HL-60 (cell line): Measurements from ENCODE around the gene PPM1H.

Experiments
- DNase-seq, 2 experiments: peaks; one replicate each; pipeline ENCODE4 v3.0.0-alpha.2; 2010 to 2020; ENCODE audit warnings: low read depth in 1 of 2, low spot score in 1 of 2
- H3K27ac ChIP-seq: fragments of 250-450 bp; sonication (Bioruptor Pico); replicated peaks from 2 replicates; pipeline ENCODE4 v1.5.1; 2020; ENCODE audit warnings: mild to moderate bottlenecking, moderate library complexity
- H3K27me3 ChIP-seq: fragments of 250-450 bp; sonication (Bioruptor Pico); 2 replicates; pipeline ENCODE4 v1.5.1; 2021; ENCODE audit warnings: mild to moderate bottlenecking, moderate library complexity; ENCODE audit not compliant: insufficient read depth, poor library complexity, severe bottlenecking
- H3K4me3 ChIP-seq: replicated peaks from 2 replicates; pipeline ENCODE4 v1.5.1; 2011; ENCODE audit warnings: mild to moderate bottlenecking, control low read depth, low read length; ENCODE audit not compliant: insufficient read depth
- GABPA ChIP-seq: IDR thresholded peaks from 2 replicates; pipeline ENCODE4 v1.6.1; 2012; ENCODE audit warnings: low read depth
- POLR2AphosphoS5 ChIP-seq: IDR thresholded peaks from 2 replicates; pipeline ENCODE4 v1.6.1; 2012; ENCODE audit warnings: low read depth
- REST ChIP-seq: IDR thresholded peaks from 2 replicates; pipeline ENCODE4 v1.6.1; 2012; ENCODE audit warnings: low read depth; ENCODE audit not compliant: insufficient replicate concordance
- SPI1 ChIP-seq: IDR thresholded peaks from 2 replicates; pipeline ENCODE4 v1.6.1; 2012; ENCODE audit warnings: low read depth, mild to moderate bottlenecking, borderline replicate concordance
- TF ChIP-seq, protein P1 (sequence below): IDR thresholded peaks from one replicate; pipeline ENCODE4 v1.5.1; 2011; ENCODE audit warnings: low read length, control low read depth, inconsistent platforms; ENCODE audit not compliant: insufficient read depth

The PPM1H gene

DNA sequence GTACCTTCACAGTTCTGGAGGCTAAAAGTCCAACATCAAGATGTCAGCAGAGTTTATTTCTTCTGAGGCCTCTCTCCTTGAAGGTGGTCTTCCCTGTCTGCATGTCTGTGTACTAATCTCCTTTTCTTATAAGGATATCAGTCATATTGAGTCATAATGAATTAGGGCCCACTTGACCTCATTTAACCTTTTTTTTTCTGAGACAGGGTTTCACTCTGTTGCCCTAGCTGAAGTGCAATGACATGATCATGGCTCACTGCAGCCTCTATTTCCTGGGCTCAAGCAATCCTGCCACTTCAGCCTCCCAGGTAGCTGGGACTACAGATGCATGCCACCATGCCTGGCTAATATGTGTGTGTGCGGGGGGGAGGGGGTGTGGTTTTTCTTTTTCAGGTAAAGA is 41.7 kb downstream of the PPM1H start:
- Histone ChIP-seq H3K4me3 (no peak overlapping the region), H3K27ac (no peak overlapping the region), H3K27me3 (no peaks in the 10 kb centered on the region)
- TF ChIP-seq REST (no peak), POLR2AphosphoS5 (no peak), GABPA (no peak), SPI1 (no peak)
- TF ChIP-seq, protein P1, sequence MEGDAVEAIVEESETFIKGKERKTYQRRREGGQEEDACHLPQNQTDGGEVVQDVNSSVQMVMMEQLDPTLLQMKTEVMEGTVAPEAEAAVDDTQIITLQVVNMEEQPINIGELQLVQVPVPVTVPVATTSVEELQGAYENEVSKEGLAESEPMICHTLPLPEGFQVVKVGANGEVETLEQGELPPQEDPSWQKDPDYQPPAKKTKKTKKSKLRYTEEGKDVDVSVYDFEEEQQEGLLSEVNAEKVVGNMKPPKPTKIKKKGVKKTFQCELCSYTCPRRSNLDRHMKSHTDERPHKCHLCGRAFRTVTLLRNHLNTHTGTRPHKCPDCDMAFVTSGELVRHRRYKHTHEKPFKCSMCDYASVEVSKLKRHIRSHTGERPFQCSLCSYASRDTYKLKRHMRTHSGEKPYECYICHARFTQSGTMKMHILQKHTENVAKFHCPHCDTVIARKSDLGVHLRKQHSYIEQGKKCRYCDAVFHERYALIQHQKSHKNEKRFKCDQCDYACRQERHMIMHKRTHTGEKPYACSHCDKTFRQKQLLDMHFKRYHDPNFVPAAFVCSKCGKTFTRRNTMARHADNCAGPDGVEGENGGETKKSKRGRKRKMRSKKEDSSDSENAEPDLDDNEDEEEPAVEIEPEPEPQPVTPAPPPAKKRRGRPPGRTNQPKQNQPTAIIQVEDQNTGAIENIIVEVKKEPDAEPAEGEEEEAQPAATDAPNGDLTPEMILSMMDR: no peak
- no peak for DNase-seq

GRCh38 chr12:62891805-62892549 is 43.0 kb downstream of the PPM1H start:
- TF ChIP-seq GABPA: no peak
- TF ChIP-seq, protein P1: no peak
- no peak for TF ChIP-seq REST
- TF ChIP-seq POLR2AphosphoS5: no peak
- no peak for TF ChIP-seq SPI1
- no peak overlapping the region for H3K4me3 ChIP-seq
- no peaks in the 10 kb centered on the region for H3K27me3 ChIP-seq
- DNase-seq: no peak
- no peak overlapping the region for H3K27ac ChIP-seq

DNA sequence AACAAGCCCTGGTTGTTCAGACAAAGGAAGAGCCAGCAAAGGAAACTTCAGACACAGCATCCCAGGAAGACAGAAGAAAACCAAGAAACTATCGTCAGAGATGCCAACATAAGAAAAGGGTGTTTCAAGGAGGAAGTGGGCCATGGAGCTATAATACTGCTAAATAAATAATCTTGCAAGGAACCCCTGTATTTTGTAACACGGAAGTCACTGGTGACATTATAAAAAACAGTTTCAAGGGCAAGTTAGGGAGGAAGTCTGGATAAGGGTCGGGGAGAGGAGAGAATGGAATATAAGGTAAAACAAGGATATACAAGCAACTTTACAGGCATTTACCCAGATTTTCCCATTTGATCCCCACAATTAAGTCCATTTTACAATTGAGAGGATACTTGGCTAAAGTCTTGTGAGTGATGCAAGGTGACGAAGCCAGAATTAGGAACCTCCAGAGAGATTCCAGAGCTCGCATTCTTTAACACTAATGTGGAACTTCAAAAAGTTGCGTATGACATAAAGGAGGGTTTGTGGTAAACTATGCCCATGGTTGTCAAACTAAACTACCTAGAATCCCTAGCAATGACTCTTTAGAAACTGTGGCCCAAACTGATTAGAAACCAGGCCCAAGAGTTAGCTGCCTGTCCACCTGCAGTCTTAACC is 46.4 kb downstream of the PPM1H start:
- DNase-seq: no peak
- no peak overlapping the region for H3K27ac ChIP-seq
- TF ChIP-seq, protein P1: no peak
- TF ChIP-seq SPI1: peak; percentile 31; the same call in 1 of the 2 replicates
- no peak overlapping the region for H3K4me3 ChIP-seq
- H3K27me3 ChIP-seq: no peaks in the 10 kb centered on the region
